Right hindlimb (tissue), 1 donor: ENCODE measurements around the gene RPS14.
"Not testable (repeated sequence)": the region's sequence is repeated elsewhere in the genome, so short reads cannot be mapped to it uniquely, and the experiment has no call there.

ENCODE experiments used
- DNase-seq: peaks from one replicate; pipeline ENCODE4 v3.0.0-alpha.2; 2018

RPS14 gene

GRCh38 chr5:150443242-150444075 lies 6.1 kb downstream of the RPS14 start:
- no peak for DNase-seq

- no peak for DNase-seq
These were observed 6.8 kb downstream of the RPS14 start for GRCh38 chr5:150442699-150443080.

GRCh38 chr5:150441813-150442698 lies 7.5 kb downstream of the RPS14 start:
- no peak for DNase-seq

- DNase-seq, result no peak
These were observed 8.4 kb downstream of the RPS14 start for GRCh38 chr5:150440948-150441812.

GRCh38 chr5:150438873-150439546 lies 10.5 kb downstream of the RPS14 start:
- no peak for DNase-seq

GRCh38 chr5:150436141-150436680 lies 13.3 kb downstream of the RPS14 start:
- peak; percentile 84 for DNase-seq

GRCh38 chr5:150434464-150434863 lies 15.1 kb downstream of the RPS14 start:
- peak; percentile 32 for DNase-seq

GRCh38 chr5:150431574-150431973 lies 18.0 kb downstream of the RPS14 start:
- no peak for DNase-seq

- DNase-seq, result no peak
These were observed 18.5 kb downstream of the RPS14 start for GRCh38 chr5:150431048-150431447.

- DNase-seq, result no peak
These were observed 20.1 kb downstream of the RPS14 start for GRCh38 chr5:150429410-150429873.

- no peak for DNase-seq
These were observed 20.6 kb downstream of the RPS14 start for GRCh38 chr5:150428978-150429377.

- DNase-seq, result no peak
These were observed 21.2 kb downstream of the RPS14 start for GRCh38 chr5:150428106-150428876.

- not testable (repeated sequence) for DNase-seq
These were observed 23.4 kb downstream of the RPS14 start for GRCh38 chr5:150426165-150426564.

- no peak for DNase-seq
These were observed 26.8 kb downstream of the RPS14 start for GRCh38 chr5:150422758-150423157.

GRCh38 chr5:150422075-150422474 lies 27.5 kb downstream of the RPS14 start:
- DNase-seq, result no peak

GRCh38 chr5:150419630-150420270 lies 29.8 kb downstream of the RPS14 start:
- no peak for DNase-seq

- not testable (repeated sequence) for DNase-seq
These were observed 35.4 kb downstream of the RPS14 start for GRCh38 chr5:150413902-150414790.

- no peak for DNase-seq
These were observed 36.2 kb downstream of the RPS14 start for GRCh38 chr5:150413176-150413901.
